ENCODE results near the gene TCFL5. TPM values are rescaled to one million over a fixed set of nuclear protein-coding genes. Genes with fewer than 3 reads are reported as not detected.

Gene TCFL5
- total RNA-seq, 1 experiment from 2014 or later, result 20.4 TPM

DNA sequence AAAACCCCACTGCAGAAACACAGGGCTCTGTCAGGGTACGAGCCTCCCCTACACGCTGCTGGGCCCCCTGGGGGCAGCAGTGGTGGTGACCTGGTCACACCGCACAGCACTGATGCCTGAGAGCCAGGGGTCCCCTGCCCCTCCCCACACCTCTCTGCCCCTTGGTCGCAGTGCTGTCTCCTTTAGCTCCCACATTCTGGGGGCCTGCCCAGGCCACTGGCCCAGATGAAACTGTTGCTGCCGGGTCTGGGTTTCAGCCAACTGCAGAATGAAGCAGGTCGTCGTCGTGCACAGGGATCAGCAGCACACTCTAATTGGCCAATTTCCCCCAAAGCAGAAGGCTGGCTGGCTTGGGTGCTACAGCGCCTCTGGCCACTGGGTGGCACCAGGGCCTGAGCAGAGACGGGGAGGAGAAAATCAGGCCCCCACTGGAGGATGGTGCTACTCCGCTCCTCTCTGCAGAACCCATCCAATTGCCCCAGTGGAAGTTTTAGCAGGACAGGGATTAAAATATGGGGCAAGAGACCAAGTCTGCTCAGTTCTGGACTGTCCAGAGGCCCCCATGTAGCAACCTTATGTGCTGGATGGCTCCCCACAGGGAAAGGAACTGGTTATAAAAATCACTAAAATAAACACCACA, 38.5 kb upstream of the TCFL5 start (continued):
- TF ChIP-seq SMAD4 (CRISPR knock-in tag; IDR thresholded peaks at IDR 0.05), result no peak
- no peak for TF ChIP-seq NR1H2 (CRISPR knock-in tag; IDR thresholded peaks at IDR 0.05)
- TF ChIP-seq, protein P1, sequence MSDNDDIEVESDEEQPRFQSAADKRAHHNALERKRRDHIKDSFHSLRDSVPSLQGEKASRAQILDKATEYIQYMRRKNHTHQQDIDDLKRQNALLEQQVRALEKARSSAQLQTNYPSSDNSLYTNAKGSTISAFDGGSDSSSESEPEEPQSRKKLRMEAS (CRISPR knock-in tag; IDR thresholded peaks at IDR 0.05), result peak; percentile 26; the same call in 1 of the 2 replicates
- TF ChIP-seq SOX15 (CRISPR knock-in tag; IDR thresholded peaks at IDR 0.05), result no peak
- TF ChIP-seq ZNF121 (CRISPR knock-in tag; IDR thresholded peaks at IDR 0.05), result no peak
- TF ChIP-seq RORB (CRISPR knock-in tag; IDR thresholded peaks at IDR 0.05), result no peak
- no peak for TF ChIP-seq ZNF512 (CRISPR knock-in tag; IDR thresholded peaks at IDR 0.05; ENCODE audit: borderline replicate concordance)
- TF ChIP-seq ZNF138 (CRISPR knock-in tag; conservative IDR thresholded peaks at IDR 0.05), result no peak; the same call in 1 of the 2 replicates
- TF ChIP-seq, protein P2, sequence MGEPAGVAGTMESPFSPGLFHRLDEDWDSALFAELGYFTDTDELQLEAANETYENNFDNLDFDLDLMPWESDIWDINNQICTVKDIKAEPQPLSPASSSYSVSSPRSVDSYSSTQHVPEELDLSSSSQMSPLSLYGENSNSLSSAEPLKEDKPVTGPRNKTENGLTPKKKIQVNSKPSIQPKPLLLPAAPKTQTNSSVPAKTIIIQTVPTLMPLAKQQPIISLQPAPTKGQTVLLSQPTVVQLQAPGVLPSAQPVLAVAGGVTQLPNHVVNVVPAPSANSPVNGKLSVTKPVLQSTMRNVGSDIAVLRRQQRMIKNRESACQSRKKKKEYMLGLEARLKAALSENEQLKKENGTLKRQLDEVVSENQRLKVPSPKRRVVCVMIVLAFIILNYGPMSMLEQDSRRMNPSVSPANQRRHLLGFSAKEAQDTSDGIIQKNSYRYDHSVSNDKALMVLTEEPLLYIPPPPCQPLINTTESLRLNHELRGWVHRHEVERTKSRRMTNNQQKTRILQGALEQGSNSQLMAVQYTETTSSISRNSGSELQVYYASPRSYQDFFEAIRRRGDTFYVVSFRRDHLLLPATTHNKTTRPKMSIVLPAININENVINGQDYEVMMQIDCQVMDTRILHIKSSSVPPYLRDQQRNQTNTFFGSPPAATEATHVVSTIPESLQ (CRISPR knock-in tag; IDR thresholded peaks at IDR 0.05), result no peak
- TF ChIP-seq KAT7 (CRISPR knock-in tag; IDR thresholded peaks at IDR 0.05; ENCODE audit: borderline replicate concordance), result no peak
- no peak for TF ChIP-seq ZBTB43 (CRISPR knock-in tag; IDR thresholded peaks at IDR 0.05)
- no peak for TF ChIP-seq GABPB1 (CRISPR knock-in tag; IDR thresholded peaks at IDR 0.05)
- peak; percentile 77; the same call in 1 of the 2 replicates for TF ChIP-seq HMGXB4 (CRISPR knock-in tag; IDR thresholded peaks at IDR 0.05)
- TF ChIP-seq ZNF263 (CRISPR knock-in tag; IDR thresholded peaks at IDR 0.05; ENCODE audit: low read depth), result 0 out of 2 replicates have a peak, but pooled peaks have one; percentile 38
- TF ChIP-seq MLX (CRISPR knock-in tag; IDR thresholded peaks at IDR 0.05), result no peak
- no peak for TF ChIP-seq PREB (CRISPR knock-in tag; IDR thresholded peaks at IDR 0.05; ENCODE audit: borderline replicate concordance)
- TF ChIP-seq, protein P3, sequence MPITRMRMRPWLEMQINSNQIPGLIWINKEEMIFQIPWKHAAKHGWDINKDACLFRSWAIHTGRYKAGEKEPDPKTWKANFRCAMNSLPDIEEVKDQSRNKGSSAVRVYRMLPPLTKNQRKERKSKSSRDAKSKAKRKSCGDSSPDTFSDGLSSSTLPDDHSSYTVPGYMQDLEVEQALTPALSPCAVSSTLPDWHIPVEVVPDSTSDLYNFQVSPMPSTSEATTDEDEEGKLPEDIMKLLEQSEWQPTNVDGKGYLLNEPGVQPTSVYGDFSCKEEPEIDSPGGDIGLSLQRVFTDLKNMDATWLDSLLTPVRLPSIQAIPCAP (CRISPR knock-in tag; IDR thresholded peaks at IDR 0.05), result no peak
- peak; percentile 51; the same call in 1 of the 2 replicates for TF ChIP-seq RELA (CRISPR knock-in tag; IDR thresholded peaks at IDR 0.05; ENCODE audit: borderline replicate concordance)
- TF ChIP-seq SMAD3 (CRISPR knock-in tag; IDR thresholded peaks at IDR 0.05; ENCODE audit: borderline replicate concordance), result 0 out of 2 replicates have a peak, but pooled peaks have one; percentile 48
- no peak for TF ChIP-seq ELF4 (CRISPR knock-in tag; IDR thresholded peaks at IDR 0.05; ENCODE audit: low read depth)
- peak; percentile 79 for TF ChIP-seq CTCF (IDR thresholded peaks at IDR 0.05)
- TF ChIP-seq PRRX2 (CRISPR knock-in tag; IDR thresholded peaks at IDR 0.05), result no peak
- no peak for TF ChIP-seq OVOL2 (CRISPR knock-in tag; IDR thresholded peaks at IDR 0.05; ENCODE audit: borderline replicate concordance)
- TF ChIP-seq, protein P4, sequence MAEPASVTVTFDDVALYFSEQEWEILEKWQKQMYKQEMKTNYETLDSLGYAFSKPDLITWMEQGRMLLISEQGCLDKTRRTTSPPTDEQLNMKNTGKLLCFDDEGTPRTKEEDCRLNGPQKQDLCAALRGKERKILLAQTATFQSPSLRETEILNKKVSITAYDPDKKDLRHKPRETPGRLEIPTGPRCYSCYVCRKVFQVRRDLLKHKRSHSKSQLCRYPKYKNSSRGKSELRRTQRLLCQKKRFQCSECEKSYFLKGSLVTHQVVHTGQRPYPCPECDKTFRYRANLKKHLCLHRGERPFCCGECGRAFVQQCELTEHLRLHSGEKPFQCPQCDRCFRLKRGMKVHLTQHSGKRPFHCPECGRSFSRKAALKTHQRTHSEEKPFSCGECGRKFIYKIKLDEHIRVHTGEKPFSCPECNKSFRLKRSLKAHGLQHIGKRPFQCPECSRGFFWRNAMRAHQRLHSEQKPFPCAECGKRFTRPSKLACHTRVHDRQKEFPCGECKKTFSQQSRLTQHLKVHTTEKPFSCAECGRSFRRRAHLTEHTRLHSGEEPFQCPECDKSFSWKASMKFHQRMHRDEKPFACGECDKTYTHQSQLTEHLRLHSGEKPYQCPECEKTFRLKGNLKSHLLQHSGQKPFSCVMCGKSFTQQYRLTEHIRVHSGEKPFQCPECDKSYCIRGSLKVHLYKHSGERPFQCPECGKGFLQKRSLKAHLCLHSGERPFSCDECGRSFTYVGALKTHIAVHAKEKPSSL (CRISPR knock-in tag; conservative IDR thresholded peaks at IDR 0.05), result no peak
- peak; percentile 80; the same call in 1 of the 2 replicates for TF ChIP-seq NFATC4 (CRISPR knock-in tag; IDR thresholded peaks at IDR 0.05)

Measured in WTC11 (cell line).